ENCODE results near the gene COL1A1.

The COL1A1 gene

DNA sequence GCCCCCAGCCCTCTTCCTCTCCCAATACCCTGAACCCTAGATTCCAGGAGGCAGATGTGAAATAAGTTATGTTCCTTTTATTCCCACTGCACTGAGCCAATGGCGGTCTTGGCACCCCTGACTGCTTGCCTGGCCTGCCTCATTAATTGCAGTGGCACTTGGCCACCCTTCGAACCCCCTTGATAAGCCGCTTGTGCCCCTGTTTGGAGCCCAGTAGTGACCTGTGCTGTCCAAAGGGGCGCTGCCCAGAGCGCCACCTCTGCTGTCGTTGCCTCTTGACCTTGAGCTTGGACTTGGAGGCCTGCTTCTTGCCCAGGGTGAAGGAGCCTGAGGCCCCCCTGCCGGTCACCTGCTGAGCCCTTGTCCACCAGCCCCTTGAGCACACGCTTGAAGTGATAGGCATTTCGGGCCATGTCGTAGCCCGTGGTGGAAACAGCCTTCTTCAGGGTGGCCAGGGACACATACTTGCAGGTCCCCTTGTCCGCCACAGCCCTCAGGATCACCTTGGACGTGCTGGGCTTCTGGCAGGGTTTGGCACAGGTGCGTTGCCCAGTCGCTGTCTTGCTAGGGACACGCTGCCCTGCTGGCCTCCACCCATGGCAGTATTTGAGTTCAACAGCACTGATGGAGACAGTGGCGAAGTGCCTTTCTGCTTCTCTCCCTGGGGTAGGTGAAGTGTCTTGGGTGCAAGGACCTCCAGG lies 29.9 kb downstream of the COL1A1 start:
- DNase-seq: no peak

DNA sequence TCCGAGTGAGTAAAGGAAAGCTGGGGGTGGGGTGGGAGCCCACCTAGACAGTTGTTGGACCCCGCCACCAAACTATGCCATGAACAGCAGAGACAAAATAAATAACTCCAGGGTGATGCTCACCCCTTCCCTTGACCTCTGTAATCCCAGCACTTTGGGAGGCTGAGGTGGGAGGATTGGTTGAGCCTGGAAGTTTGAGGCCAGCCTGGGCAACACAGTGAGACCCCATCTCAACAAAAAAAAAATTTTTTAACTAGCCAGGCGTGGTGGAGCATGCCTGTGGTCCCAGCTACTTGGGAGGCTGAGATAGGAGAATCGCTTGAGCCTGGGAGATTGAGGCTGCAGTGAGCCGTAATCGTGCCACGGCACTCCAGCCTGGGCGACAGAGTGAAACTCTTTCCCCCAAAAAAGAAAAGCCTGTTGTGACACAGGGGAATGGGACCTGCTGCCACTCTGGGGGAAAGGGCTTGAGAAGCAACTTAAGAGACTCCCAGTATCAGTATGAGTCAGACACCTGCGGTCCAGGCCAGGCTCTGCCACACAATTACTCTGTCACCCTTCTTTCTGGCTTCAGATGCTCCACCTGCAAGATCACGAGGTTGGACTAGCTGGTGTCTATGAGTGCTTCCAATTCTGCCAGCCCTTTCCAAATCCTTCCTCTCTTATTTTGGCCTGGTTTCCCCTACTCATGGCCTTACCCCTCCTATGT lies 30.6 kb downstream of the COL1A1 start:
- DNase-seq: no peak

DNA sequence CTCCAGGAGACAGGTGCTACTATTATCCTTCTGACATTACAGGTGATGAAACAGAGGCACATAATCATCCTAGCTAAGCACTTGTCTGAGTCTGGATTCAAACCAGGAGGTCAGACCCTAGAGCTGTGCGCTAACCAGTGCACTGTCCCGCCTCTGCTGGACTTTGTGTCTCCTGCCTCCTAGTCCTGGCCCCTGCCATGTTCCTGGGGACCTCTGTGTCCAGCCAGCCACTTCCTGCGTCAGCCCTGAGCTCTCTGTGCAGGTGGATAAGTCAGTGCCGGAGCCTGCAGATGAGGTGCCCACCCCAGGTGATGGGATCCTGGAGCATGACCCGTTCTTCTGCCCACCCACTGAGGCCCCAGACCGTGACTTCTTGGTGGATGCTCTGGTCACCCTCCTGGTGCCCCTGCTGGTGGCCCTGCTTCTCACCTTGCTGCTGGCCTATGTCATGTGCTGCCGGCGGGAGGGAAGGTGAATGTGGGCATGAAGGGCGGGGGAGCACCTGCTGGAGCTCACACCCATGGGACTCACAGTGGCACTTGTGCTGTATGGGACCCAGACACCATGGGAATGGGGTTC lies 31.5 kb downstream of the COL1A1 start:
- DNase-seq: no peak

DNA sequence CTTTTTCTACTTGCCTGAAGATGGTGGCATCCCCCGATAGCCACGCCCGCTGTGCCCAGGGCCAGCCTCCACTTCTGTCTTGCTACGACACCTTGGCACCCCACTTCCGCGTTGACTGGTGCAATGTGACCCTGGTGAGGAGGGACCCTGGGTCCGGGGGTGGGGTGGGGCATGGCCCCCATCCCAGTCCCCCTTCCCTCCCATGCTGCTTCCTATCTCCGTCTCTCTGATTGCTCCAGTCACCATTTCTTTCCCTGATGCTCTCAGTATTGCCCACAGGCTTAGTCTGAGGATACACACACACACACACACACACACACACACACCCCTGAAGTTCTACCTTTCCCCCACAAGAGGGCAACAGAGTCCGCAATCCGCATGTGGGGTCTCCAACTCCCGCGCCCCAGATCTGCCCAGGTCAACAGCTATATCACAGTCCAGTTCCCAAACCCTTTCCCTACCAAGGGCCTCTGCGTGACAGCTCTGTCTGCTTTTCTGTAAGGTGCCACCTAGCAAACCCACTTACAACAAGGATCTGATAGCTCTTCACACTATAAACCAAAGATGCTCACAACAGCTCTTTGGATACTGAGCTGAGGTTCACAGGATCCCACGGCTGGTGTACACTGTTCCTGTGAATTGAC lies 32.2 kb downstream of the COL1A1 start:
- peak; percentile 79 for DNase-seq

DNA sequence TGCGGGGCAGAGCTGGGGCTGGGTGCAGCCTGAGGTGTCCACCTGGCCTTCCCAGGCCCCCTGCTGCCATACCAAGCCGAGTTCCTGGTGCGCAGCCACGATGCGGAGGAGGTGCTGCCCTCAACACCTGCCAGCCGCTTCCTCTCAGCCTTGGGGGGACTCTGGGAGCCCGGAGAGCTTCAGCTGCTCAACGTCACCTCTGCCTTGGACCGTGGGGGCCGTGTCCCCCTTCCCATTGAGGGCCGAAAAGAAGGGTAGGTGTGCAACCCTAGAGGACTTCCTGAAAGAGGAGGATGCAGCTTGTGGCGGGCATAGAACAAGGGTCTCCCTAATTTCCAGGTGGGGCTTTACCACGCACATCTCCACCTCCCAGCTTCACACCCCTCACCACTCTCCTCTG lies 33.1 kb downstream of the COL1A1 start:
- DNase-seq: no peak

DNA sequence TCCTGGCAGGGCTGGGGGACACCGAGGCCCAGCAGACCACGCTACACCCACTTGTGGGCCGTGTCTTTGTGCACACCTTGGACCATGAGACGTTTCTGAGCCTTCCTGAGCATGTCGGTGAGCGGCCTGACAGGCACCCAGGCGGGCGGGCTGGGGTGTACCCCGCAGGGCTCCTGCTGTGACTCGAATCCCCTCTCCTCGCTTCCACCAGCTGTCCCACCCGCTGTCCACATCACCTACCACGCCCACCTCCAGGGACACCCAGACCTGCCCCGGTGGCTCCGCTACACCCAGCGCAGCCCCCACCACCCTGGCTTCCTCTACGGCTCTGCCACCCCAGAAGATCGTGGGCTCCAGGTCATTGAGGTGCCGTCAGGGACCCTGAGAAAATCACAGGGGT lies 34.1 kb downstream of the COL1A1 start:
- no peak for DNase-seq

DNA sequence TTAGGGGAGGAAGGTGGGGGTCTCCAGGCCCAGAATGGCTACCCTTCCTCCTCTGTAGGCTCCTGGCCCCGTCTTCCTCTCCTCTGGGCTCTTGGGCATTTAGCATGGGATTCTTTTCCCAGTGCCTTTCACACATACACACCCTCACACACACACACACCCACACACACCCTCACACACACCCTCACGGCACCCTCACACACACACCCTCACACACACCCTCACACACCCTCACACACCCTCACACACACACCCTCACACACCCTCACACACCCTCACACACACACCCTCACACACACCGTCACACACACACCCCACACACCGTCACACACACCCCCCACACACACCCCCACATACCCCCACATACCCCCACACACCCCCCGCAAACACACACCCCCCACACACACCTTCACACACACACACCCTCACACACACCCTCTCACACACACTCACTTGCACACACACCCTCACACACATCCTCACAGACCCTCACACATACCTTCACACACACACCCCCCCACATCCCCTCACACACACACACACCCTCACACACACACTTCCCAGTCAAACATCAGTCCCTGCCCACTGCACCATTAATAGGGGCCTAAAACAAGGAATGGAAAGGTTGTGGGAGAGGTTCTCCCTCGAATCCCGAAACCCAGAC lies 34.8 kb downstream of the COL1A1 start:
- DNase-seq: no peak

DNA sequence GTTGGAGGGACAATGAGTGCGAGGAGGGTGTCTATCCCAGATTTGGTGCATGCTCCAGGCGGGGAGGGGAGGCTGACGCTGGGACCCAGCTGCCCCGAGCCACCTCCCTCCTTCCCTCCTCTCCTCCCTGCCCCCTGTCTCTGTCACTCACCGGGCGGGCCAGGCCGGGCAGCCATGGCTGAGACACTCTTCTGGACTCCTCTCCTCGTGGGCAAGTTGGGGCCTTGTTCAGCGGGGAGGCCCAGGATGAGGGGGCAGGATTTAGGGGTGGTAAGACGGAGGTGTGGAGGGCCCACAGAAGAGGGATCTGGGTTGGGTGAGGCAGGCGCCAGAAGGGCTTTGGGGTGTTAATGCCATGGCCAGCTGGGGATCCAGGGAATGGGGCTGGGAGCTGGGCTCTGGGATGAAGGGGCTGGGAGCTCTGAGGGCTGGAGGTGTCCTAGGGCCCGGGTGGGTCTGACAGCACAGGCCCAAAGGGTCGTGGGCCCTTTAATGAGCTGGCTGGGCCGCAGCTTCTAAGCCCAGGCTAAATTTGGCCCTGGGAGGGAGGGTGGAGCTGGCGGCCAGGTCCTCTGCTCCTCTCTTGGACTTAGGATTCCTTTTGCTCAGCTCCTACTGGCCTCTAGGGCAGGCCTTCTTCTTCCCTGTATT lies 35.4 kb downstream of the COL1A1 start, which contains the start of gene SGCA:
TSS of gene SGCA (plus strand) at position 139 of the 651 bp plus-strand sequence. CDS start at position 175, 36 bp downstream.
- no peak for DNase-seq

DNA sequence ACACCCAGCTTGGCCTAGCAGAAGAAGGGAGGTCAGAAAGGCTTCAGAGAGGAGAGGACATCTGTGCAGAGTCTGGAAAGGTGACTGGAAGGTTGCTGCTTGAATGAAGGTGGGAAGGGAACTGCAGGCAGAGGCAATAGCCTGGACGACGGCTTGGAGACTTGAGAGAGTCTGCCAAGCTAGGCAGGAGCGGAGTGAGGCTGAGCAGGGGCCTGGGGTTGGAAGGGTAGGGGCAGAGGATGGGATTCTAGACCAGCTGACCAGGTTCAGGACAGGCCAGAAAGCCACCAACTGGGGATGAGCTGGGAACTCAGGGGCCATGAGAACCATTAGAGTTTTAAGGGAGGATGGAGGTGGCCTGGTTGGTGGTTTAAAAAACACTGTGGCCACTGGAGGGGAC lies 36.0 kb downstream of the COL1A1 start:
- DNase-seq: no peak

DNA sequence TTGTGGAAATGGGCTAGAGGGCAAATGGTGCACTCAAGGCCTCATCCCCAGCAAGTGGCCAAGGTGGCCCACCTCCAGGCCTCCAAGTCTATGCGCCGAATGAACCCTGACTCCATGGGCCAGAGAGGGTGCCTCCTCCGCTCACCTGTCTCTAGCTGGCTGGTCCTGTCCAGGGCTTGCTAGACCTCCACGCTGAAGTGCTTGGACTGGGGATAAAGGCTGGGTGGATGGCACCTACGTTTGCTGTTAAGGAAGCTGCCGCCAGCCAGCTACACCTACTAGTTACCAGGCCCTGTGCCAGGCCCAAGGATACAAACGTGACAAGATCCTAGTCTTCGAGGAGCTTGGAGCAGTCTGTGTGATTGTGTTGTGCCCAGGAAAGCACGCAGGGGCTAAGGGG lies 36.4 kb downstream of the COL1A1 start:
- no peak for DNase-seq

DNA sequence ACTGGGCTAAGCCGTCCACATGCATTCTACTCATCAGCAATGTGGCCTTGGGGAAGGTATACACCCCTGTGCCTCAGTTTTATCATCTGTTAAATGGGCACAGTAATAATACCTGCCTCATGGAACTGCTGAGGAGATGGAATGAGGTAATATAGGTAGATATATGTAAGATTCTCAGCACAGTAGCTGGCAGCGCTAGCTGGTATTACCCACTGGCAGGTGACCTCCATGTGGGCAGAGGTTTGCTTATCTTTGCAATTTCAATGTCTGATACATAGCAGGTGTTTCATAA lies 36.8 kb downstream of the COL1A1 start:
- no peak for DNase-seq

DNA sequence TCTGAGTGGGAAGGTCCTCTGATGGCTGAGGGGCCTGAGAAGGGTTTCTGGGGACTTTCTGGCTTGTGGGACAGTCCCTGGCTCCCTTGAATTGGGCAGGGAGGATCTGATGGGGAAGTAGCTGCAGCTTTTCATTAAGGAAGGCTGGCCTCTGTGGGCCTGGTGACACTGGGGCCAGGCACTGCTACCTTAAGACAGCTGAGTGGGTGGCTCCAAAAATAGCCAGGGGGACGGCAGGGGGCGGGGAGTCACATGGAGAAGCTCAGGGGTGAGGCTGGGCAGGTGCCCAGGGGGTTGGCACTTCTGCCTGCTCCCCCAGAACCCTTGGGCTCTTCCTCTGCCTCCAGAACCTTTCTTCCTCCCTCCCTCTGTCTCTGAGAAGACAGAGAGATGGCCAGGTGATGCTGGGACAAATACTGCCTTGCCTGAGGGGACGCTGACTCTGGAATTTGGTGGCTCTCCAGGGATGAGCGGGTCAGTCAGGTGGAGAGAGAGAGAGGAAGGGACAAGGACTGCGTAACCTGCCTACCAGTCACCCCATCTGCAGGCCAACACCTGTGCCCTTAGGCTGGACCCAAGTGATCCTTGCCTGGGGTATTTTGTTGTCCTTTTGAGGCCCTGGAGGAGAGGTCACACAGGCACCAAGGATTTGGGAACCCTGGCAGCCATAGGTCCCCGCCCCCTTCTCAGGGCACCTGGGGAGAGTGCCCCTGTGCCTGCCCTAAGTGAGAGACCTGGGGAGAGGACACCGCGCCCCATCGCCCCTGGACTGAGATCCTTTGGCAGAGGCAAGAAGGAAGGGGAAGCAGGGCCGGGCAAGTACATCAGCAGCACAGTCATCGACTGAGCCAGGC lies 37.4 kb downstream of the COL1A1 start:
- no peak for DNase-seq

DNA sequence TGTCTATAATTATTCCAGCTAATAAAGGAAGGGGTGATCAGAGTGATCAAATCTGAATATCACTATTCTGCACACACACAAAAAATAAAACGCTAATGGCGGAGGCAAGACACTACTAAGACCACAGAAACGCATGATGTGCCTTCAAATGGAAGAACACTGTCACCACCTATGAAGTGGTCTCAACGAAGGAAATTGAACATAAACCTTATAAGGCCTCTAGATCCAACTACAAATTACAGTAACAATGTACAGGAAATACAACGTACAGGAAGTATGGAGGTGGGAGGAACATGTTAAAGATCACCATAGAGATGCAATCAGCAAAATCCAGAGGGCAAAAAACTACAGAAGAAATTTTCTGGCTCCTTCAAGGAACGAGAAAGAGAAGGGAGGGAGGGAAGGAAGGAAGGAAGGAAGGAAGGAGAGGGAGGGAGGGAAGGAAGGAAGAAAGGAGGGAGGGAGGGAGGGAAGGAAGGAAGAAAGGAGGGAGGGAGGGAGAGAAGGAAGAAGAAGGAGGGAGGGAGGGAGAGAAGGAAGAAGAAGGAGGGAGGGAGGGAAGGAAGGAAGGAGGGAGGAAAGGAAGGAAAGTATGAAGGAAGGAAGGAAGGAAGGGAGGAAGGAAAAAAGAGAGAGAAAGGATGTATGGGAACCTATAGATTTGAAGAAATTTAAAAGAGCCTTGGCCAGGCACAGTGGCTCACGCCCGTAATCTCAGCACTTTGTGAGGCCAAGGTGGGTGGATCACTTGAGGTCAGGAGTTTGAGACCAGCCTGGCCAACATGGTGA lies 38.8 kb downstream of the COL1A1 start:
- DNase-seq: no peak

DNA sequence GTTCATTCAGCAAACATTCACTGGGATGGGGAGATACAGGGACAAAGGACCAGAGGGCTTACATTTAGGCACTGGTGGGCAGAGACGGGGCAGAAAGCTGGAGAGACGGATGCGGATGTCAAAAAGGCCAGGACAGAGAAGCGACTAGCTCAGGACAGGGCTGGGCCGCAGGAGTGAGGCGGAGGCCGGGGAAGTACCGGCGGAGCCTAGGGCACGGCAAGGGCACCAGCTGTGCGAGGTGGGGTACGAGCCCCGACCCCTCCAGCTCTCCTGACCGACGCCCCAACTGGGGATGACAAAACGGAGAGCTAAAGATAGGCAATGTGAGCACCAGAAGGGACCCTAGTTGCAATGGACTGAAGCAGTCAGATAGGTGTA lies 39.5 kb downstream of the COL1A1 start:
- DNase-seq: no peak

DNA sequence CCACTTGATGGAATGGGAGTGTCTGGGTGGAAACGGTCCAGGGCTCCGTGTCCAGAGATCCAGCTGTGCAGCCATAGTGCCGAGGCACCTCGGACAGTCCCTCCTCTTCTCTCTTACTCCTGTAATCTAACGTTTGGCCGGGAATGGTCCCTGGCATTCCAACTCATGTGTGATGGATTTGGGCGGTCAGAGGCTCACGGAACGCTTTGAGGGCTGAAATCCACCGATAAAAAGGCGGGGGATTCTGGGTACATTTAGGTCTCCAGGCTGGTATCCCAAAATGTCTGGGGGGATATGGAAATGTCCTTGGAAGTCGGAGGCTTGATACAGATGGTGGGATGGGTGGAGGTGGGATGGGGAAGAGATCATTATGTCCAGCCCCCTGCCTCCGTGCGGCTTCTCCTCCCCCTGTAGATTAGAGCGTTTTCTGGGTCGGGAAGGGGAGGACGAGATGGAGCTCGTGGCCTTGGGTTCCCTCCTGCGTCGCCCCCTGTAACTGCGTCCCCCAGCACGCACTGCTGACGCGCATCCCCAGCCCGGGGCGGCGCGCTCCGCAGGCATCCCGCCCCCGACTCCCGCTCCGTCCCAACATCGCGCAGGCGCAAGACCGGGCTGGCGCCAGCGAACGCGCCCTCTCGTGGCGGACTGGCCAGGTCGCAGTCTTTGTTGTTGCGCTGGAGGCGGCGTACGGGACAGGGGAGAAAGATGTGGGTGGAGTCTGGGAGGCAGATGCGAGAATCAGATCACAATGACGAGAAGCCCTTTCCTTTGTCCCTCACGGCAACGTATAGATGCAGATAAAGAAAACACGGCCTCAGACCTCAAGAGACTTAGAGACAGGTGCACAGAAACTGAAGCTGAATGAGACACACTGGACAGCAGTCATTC lies 40.2 kb downstream of the COL1A1 start:
- peak; percentile 92 for DNase-seq

DNA sequence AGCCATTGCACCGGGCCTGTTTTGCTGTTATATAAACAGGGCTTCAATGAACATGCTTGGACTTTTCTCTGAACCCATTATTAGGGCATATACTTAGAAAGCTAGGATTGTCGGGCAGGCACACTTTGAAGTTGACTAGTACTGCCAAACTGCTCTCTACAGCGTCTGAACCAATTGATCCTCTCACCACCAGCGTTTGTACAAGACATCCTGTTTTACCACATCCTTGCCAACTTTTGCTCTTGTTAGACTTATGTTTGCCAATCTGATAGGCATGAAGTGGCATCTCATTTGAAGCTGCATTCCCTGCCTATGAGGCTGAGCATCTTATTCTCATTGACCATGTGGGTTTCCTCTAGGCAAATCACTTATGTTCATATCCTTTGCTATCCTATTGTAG lies 43.5 kb downstream of the COL1A1 start:
- no peak for DNase-seq

DNA sequence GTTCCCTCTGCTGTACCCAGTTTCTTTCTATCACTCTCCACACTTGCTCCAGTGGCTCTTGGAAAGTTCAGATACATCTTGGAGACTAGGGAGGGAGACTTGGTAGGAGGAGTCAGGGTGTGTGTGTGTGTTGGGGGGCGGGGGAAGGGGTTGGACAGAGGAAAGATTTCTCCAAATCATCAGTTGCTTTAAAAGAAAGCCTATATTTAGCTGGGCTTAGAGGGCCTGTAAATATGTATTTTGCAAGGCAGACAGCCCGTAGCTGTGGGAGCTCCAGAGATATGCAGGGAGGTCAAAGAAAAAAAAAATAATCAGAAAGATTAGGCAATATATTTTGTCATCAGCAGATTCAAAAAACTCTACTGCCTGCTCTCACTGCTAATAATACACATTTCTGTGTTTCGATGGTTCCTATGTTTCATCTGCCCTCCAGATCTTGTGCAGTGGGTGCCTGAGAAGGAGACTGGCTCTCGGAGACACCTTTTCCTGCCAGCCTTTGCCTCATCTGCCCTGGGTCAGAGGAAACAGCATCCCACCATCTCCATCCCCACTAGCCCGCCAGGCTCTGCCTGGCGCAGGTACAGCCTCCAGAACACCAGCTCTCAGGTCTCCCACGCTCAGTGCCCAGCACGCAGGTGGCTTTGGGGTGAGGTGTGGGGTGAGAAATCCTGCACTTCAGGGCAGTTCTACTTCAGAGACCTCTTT lies 46.2 kb downstream of the COL1A1 start:
- DNase-seq: no peak

DNA sequence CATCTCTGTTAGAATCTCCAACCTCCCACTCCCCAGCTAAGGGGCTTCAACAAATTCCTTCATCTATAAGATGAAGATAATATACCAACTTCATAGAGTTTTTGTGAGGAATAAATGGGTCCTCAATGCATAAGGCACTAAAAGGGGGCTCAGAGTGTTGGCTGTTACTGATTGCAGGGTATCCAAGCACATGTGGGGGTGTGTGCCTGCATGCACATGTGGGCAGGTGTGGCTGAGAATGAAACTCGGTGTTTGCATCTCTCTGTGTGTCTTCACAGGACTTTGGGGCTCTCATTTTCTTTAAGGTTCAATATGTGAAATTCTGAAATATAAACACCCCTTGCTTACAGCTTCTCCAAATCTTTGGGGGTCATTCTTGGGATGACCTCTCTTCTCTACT lies 46.8 kb downstream of the COL1A1 start:
- no peak for DNase-seq

Measured in fibroblast of skin of right biceps (primary cell).